Esophagus muscularis mucosa (tissue), 4 donors: ENCODE data around the gene SHPK. TPM values are rescaled to one million over a fixed set of nuclear protein-coding genes. Genes with fewer than 3 reads are reported as not detected.

Experiments used
- DNase-seq: peaks from one replicate; pipeline ENCODE4 v3.0.0-alpha.2; 2017; ENCODE audit errors: extremely low spot score
- H3K27ac ChIP-seq, 4 donors: fragments of 200-600 bp; sonication (generic); replicated peaks in 1 of 4; 1 replicate in 3 of 4; 2 replicates in 1 of 4; pipeline ENCODE4 v1.5.1; 2016 to 2019; ENCODE audit warnings: mild to moderate bottlenecking in 1 of 4
- H3K27me3 ChIP-seq, 4 donors: fragments of 200-600 bp; sonication (generic); one replicate each; pipeline versions ENCODE4 v1.5.1 to v1.6.0; 2016 to 2019
- H3K36me3 ChIP-seq, 4 donors: fragments of 200-600 bp; sonication (generic); one replicate each; pipeline ENCODE4 v1.5.1; 2016 to 2019
- H3K4me1 ChIP-seq, 4 donors: fragments of 200-600 bp; sonication (generic); one replicate each; pipeline ENCODE4 v1.5.1; 2016 to 2019
- H3K4me3 ChIP-seq, 4 donors: fragments of 200-600 bp; sonication (generic); 1 replicate in 2 of 4; 2 replicates in 2 of 4; pipeline ENCODE4 v1.5.1; 2016 to 2019; ENCODE audit warnings: mild to moderate bottlenecking in 4 of 4, moderate library complexity in 1 of 4
- H3K9me3 ChIP-seq, 4 donors: fragments of 200-600 bp; sonication (generic); 1 replicate in 3 of 4; 2 replicates in 1 of 4; pipeline ENCODE4 v1.5.1; 2016 to 2019
- CTCF ChIP-seq, 3 experiments: fragments of 200-600 bp in 2 of 3; fragments of 450-650 bp in 1 of 3; sonication (generic) in 2 of 3; IDR thresholded peaks; one replicate each; pipeline ENCODE4 v1.5.1; 2017 to 2019; ENCODE audit warnings: antibody characterized with exemption in 3 of 3, mild to moderate bottlenecking in 2 of 3, moderate library complexity in 1 of 3
- EP300 ChIP-seq: sonication (generic); formaldehyde crosslinking; IDR thresholded peaks from one replicate; pipeline ENCODE4 v1.6.1; 2017; ENCODE audit warnings: antibody characterized with exemption
- POLR2A ChIP-seq: fragments of 450-650 bp; IDR thresholded peaks from one replicate; pipeline ENCODE4 v1.6.1; 2017; ENCODE audit warnings: antibody characterized with exemption, moderate library complexity, mild to moderate bottlenecking, low read depth
- POLR2AphosphoS5 ChIP-seq, 2 donors: sonication (generic); formaldehyde crosslinking; IDR thresholded peaks; one replicate each; pipeline ENCODE4 v1.6.1; 2017; ENCODE audit warnings: antibody characterized with exemption in 2 of 2
- WGBS: methylation state at CpG from one replicate; pipeline ENCODE4 v1.1.5; 2018; 5-methylcytosine and 5-hydroxymethylcytosine counted together
- intact Hi-C: fragments of 100-400 bp; cut with DNase I; formaldehyde crosslinking; loops from one replicate; pipeline ENCODE4 v1.15.1; 2023
- total RNA-seq, 4 donors: library from RNA; depleted of rRNA; stranded (reverse); fragments of >200 nt; gene quantifications; one replicate each; pipeline versions ENCODE4 v1.1.0 to v1.2.1, GENCODE V29; 2016

SHPK gene
- total RNA-seq, 4 donors from 2014 or later = 5.0 to 10.7 (median 5.6) TPM

DNA sequence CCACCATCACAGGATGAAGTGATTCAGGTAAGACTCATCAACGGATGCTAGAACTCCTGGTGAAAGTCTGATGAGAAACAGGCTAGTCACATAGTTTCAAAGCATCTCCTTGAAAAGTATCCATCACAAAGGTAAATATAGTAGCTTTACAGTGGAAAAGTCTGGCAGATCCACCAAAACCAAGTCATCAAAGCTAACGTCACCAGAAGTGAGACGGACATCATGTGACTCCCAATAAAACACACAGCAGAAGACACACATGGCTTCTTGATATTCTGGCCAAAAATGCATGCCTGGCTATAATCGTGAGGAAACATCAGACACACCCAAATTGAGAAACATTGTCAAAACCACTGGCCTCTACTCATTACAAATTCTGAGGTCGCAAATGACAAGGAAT lies 60.5 kb downstream of the SHPK start:
- Histone ChIP-seq H3K27me3 (no peaks in the 10 kb centered on the region), H3K36me3 (peaks cover 9 to 82% (median 52%) of the 10 kb centered on the region in 4 donors), H3K9me3 (no peaks in the 10 kb centered on the region), H3K27ac (no peak overlapping the region), H3K4me3 (no peak overlapping the region), H3K4me1 (no peaks in the 10 kb centered on the region)
- DNase-seq = no peak
- no peak for TF ChIP-seq POLR2AphosphoS5 (IDR thresholded peaks at IDR 0.05)
- TF ChIP-seq CTCF (IDR thresholded peaks at IDR 0.05) = no peak
- no peak for TF ChIP-seq EP300
- TF ChIP-seq POLR2A = no peak
- 65% methylated on average over 5 of the region's 5 CpGs for WGBS
- intact Hi-C loops = no loop called here

DNA sequence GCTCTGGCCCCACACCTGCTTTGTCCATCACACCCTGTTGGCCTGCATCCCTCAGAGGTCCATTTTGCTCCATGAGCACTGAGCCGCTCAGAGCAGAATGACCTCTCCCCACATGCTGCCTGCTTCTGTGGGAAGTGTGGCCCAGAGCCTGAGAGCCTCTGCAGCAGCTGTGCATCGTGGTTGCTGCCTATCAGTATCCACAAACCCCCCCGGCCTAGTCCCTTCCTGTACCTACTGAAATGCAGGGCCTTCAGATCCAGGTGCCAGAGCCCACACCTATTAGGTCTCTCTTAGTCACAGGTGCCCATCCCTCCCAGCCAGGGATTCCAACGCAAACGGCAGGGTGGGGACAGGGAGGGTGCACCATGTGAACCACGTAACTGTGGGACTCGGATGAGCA lies 61.8 kb downstream of the SHPK start:
- Histone ChIP-seq H3K27ac (no peak overlapping the region), H3K4me1 (no peaks in the 10 kb centered on the region), H3K4me3 (no peak overlapping the region), H3K9me3 (no peaks in the 10 kb centered on the region), H3K36me3 (peaks cover 9 to 79% (median 46%) of the 10 kb centered on the region in 4 donors), H3K27me3 (no peaks in the 10 kb centered on the region)
- WGBS = 90% methylated on average over 6 of the region's 7 CpGs
- DNase-seq = no peak
- intact Hi-C loops = no loop called here
- TF ChIP-seq POLR2AphosphoS5 (IDR thresholded peaks at IDR 0.05) = no peak
- TF ChIP-seq POLR2A = no peak
- no peak for TF ChIP-seq EP300
- TF ChIP-seq CTCF (IDR thresholded peaks at IDR 0.05) = no peak

GRCh38 chr17:3573246-3574100 lies 62.6 kb downstream of the SHPK start:
- TF ChIP-seq EP300 (no peak), CTCF (IDR thresholded peaks at IDR 0.05) (no peak), POLR2AphosphoS5 (IDR thresholded peaks at IDR 0.05) (no peak), POLR2A (no peak)
- Histone ChIP-seq H3K4me1 (no peaks in the 10 kb centered on the region), H3K27me3 (no peaks in the 10 kb centered on the region), H3K9me3 (no peaks in the 10 kb centered on the region), H3K27ac (no peak overlapping the region), H3K4me3 (no peak overlapping the region), H3K36me3 (peaks cover 9 to 85% (median 43%) of the 10 kb centered on the region in 4 donors)
- 79% methylated on average over 20 of the region's 22 CpGs for WGBS
- intact Hi-C loops = no loop called here
- no peak for DNase-seq

DNA sequence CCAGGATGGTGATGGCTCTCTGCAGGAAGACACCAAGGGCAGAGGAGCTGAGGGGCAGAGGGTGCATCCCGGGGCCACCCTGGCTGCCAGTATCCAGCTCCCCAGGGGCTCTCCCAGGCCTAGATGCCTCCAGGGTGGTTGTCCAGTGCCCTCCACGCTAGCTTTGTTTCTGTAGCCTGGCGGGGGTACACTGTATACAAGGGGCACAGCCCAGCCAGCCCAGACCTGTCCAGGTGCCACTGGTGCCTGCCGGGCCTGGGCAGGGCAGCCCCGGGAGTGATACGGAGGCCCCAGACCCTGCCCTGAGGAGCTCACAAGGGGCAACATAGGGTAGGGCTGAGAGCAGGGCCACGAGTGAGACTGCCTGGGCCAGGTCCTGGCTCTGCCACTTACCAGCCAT lies 63.8 kb downstream of the SHPK start:
- H3K9me3 ChIP-seq = no peaks in the 10 kb centered on the region
- no peaks in the 10 kb centered on the region for H3K4me1 ChIP-seq
- no CpG with 5 or more reads among the region's 7 CpGs for WGBS
- H3K4me3 ChIP-seq = no peak overlapping the region
- no peak overlapping the region for H3K27ac ChIP-seq
- H3K36me3 ChIP-seq = peaks cover 9 to 84% (median 41%) of the 10 kb centered on the region in 4 donors
- no peaks in the 10 kb centered on the region for H3K27me3 ChIP-seq
- no peak for DNase-seq
- TF ChIP-seq POLR2A = no peak
- intact Hi-C loops = no loop called here

GRCh38 chr17:3571043-3571900 lies 64.8 kb downstream of the SHPK start:
- intact Hi-C loops = no loop called here
- H3K27me3 ChIP-seq = no peaks in the 10 kb centered on the region
- 92% methylated on average over 29 of the region's 36 CpGs for WGBS
- no peak for TF ChIP-seq POLR2A
- H3K36me3 ChIP-seq = peaks cover 9 to 81% (median 46%) of the 10 kb centered on the region in 4 donors
- no peak overlapping the region for H3K27ac ChIP-seq
- no peaks in the 10 kb centered on the region for H3K4me1 ChIP-seq
- no peak overlapping the region for H3K4me3 ChIP-seq
- H3K9me3 ChIP-seq = no peaks in the 10 kb centered on the region
- DNase-seq = no peak
